NCI-H526 (cell line): ENCODE measurements around the gene MED7.
A peak's percentile ranks its signal among the peaks of the same experiment; 100 is the strongest.
"Not testable (repeated sequence)": the region's sequence is repeated elsewhere in the genome, so short reads cannot be mapped to it uniquely, and the experiment has no call there.

Source experiments
- DNase-seq, 2 experiments: peaks; one replicate each; lab custom pipeline; 2025; lab: John Stamatoyannopoulos, UW

Gene MED7

GRCh38 chr5:157142317-157143126, at the start of gene MED7:
MED7 (minus strand) TSS chr5:157142865; CDS start chr5:157139431, 3,434 bp downstream.
- peak; percentile 96 to 98 for DNase-seq

GRCh38 chr5:157189223-157189622, 46.6 kb upstream of the MED7 start:
- DNase-seq: no peak

- no peak for DNase-seq
Measured at GRCh38 chr5:157188270-157188669, 45.6 kb upstream of the MED7 start.

- DNase-seq: no peak
Measured at GRCh38 chr5:157187046-157187754, 44.5 kb upstream of the MED7 start.

GRCh38 chr5:157186309-157187045, 43.8 kb upstream of the MED7 start:
- DNase-seq: no peak

GRCh38 chr5:157185122-157185521, 42.5 kb upstream of the MED7 start:
- not testable (repeated sequence) for DNase-seq

- DNase-seq: no peak
Measured at GRCh38 chr5:157184117-157184670, 41.5 kb upstream of the MED7 start.

- DNase-seq: no peak
Measured at GRCh38 chr5:157182143-157182757, 39.6 kb upstream of the MED7 start.

GRCh38 chr5:157180374-157181264, 38.0 kb upstream of the MED7 start, which contains the start of gene ITK:
ITK (plus strand) TSS chr5:157180840; CDS start chr5:157180978, 138 bp downstream.
- no peak for DNase-seq

- DNase-seq: no peak
Measured at GRCh38 chr5:157178966-157179365, 36.3 kb upstream of the MED7 start.

GRCh38 chr5:157177953-157178352, 35.3 kb upstream of the MED7 start:
- DNase-seq: no peak

- no peak for DNase-seq
Measured at GRCh38 chr5:157175071-157175612, 32.5 kb upstream of the MED7 start.

GRCh38 chr5:157172403-157172802, 29.7 kb upstream of the MED7 start:
- peak; percentile 45 to 74 for DNase-seq

- DNase-seq: no peak
Measured at GRCh38 chr5:157168286-157168685, 25.6 kb upstream of the MED7 start.

- no peak for DNase-seq
Measured at GRCh38 chr5:157167214-157167621, 24.6 kb upstream of the MED7 start.

GRCh38 chr5:157166214-157167213, 23.8 kb upstream of the MED7 start, which contains the start of gene GARIN3:
GARIN3 (minus strand) TSS chr5:157166264; CDS start chr5:157166168, 96 bp downstream.
- DNase-seq: no peak

- no peak for DNase-seq
Measured at GRCh38 chr5:157165668-157166067, 23.0 kb upstream of the MED7 start.

- no peak for DNase-seq
Measured at GRCh38 chr5:157165261-157165660, 22.6 kb upstream of the MED7 start.

GRCh38 chr5:157164521-157164920, 21.9 kb upstream of the MED7 start:
- no peak for DNase-seq
